Subcutaneous adipose tissue (tissue), 4 donors: ENCODE measurements around the gene KRT26. TPM values are rescaled to one million over a fixed set of nuclear protein-coding genes. Genes with fewer than 3 reads are reported as not detected.

Experiments
- CTCF ChIP-seq: fragments of 450-650 bp; IDR thresholded peaks from one replicate; pipeline ENCODE4 v1.5.1; 2016; ENCODE audit warnings: low read depth, mild to moderate bottlenecking, control low read depth, antibody characterized with exemption, moderate library complexity
- total RNA-seq, 4 donors: library from RNA; depleted of rRNA; stranded (reverse); fragments of >200 nt; gene quantifications; one replicate each; pipeline ENCODE4 v1.1.0, GENCODE V29; 2016

The KRT26 gene
- total RNA-seq, 4 donors from 2014 or later = not detected

- TF ChIP-seq CTCF = no peak
Observed at GRCh38 chr17:40803617-40804082, 31.6 kb upstream of the KRT26 start.

DNA sequence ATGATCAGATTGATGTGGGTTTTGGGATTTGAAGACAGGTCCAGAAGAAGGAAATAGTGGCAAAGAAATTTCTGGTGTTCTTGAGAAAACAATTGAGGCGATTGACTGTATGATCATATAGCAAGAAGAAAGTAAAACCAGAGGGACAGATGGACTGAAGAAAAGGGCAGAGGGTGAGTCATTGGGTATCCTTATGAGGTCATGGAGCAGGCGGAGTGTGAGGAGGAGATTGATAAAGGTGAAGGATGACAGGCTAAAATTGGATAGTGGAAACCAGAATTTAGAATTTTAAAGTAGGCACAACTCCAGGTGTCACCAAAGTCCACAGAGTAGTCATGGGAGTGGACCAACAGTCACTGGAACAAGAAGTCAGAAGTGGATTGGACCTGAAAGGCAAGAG, 29.2 kb upstream of the KRT26 start:
- TF ChIP-seq CTCF = no peak

GRCh38 chr17:40800381-40800780, 28.4 kb upstream of the KRT26 start:
- no peak for TF ChIP-seq CTCF

DNA sequence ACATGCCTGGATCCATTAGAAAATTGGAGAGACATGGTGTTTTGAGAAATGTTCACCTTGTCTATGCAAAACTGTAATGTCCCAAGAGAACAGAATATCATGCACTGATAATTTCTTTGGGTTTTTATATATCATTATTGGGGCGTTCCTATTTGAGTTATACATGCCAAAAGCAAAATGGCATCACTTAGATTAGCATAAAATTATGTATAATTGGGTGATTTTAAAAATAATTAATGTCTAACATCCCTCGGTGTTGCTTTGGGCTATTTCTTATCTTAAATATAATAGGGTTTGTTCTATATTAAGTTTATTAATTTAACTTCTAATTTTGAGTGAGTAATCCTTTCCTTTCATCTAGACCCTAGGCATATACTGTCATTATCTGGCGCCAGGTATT, 27.9 kb upstream of the KRT26 start, which contains the start of gene KRT28:
Gene KRT28, minus strand, starts transcription at position 101 of the 400 bp plus-strand sequence. Its CDS starts 66 bp downstream, at position 35.
- TF ChIP-seq CTCF = no peak

DNA sequence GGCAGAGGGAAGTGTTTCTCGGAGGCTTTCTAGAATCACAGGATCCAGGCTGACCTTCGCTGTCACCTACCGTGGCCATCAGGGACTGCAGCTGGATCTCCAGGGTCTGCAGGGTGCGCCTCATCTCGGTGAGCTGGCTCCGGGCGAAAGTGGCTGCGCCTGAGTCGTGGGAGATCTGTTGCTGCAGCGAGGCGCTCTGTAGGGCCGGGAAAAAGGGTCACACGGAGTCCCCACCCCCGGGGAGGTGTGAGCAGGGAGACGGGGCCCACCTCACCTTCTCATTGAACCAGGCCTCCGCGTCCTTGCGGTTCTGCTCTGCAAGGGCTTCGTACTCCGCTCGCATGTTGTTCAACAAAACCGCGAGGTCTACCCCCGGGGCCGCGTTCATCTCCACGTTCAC, 24.8 kb upstream of the KRT26 start:
- no peak for TF ChIP-seq CTCF

GRCh38 chr17:40795019-40795667, 23.1 kb upstream of the KRT26 start:
- TF ChIP-seq CTCF = no peak

- no peak for TF ChIP-seq CTCF
Observed at GRCh38 chr17:40794466-40794865, 22.5 kb upstream of the KRT26 start.
